PFSK-1 (cell line): ENCODE results near the gene PAQR6.

ENCODE experiments used
- FOXP2 ChIP-seq: optimal IDR thresholded peaks from 2 replicates; pipeline ENCODE3; 2011; ENCODE audit warnings: borderline replicate concordance, control low read depth, inconsistent platforms; ENCODE audit not compliant: insufficient read depth; ENCODE audit errors: extremely low read length, extremely low read depth
- POLR2AphosphoS5 ChIP-seq: IDR thresholded peaks from 2 replicates; pipeline ENCODE4 v1.6.1; 2012; ENCODE audit warnings: low read depth, mild to moderate bottlenecking, control low read depth, low read length, moderate library complexity
- SIN3A ChIP-seq: IDR thresholded peaks from 2 replicates; pipeline ENCODE4 v1.6.1; 2012; ENCODE audit warnings: mild to moderate bottlenecking, low read length, moderate library complexity, borderline replicate concordance; ENCODE audit not compliant: insufficient read depth
- TAF1 ChIP-seq: IDR thresholded peaks from 2 replicates; pipeline ENCODE4 v1.6.1; 2012; ENCODE audit warnings: low read length, control low read depth, borderline replicate concordance; ENCODE audit not compliant: insufficient read depth
- TF ChIP-seq, protein P1 (sequence below), 2 experiments: IDR thresholded peaks; 2 replicates each; pipeline versions ENCODE4 v1.6.1 to v1.8.0; 2011 to 2012; ENCODE audit warnings: low read depth in 2 of 2, low read length in 2 of 2, control low read depth in 1 of 2, inconsistent platforms in 1 of 2, mild to moderate bottlenecking in 1 of 2, moderate library complexity in 1 of 2; ENCODE audit not compliant: insufficient read depth in 1 of 2

The PAQR6 gene

DNA sequence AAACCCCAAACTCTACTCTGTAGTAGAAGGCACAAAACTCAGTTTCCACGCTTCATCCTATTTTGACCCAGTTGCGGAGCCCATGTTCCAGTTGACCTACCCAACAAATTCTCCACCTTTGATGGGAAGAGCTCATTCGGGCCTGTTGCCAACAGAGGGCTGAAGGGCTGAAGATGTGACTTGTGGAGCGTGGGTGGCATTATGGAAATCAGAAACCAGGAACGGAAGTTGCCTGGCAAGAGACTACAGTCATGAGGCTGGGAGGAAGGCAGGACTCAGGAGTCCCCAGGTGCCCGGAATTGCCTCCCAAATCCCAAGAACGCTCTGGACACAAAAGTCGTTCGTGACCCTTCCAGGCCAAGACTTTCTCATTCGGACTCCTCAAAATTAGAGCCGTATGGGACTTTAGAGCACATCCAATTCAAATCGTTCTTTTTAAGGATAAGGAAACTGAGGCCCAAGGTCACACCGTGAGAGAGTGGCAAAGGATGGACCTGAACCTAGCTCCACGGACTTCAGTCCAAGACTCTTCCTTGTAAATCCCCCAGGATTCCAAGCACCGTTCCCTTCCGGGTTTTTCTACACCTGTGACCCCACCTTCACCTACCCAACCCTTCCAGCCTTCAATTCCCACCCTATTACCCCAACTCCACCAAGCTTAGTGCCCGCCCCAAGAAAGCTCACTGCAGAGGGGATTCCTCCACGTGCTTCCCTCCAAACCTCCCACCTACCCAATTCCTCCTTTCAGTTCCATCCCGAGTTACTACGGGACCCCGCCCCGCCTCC, 34.0 kb upstream of the PAQR6 start:
- 0 out of 2 replicates have a peak, but pooled peaks have one; percentile 18 for TF ChIP-seq SIN3A
- no peak for TF ChIP-seq POLR2AphosphoS5
- TF ChIP-seq FOXP2 = no peak
- peak; percentile 46; the same call in 1 of the 2 replicates for TF ChIP-seq TAF1
- TF ChIP-seq, protein P1, sequence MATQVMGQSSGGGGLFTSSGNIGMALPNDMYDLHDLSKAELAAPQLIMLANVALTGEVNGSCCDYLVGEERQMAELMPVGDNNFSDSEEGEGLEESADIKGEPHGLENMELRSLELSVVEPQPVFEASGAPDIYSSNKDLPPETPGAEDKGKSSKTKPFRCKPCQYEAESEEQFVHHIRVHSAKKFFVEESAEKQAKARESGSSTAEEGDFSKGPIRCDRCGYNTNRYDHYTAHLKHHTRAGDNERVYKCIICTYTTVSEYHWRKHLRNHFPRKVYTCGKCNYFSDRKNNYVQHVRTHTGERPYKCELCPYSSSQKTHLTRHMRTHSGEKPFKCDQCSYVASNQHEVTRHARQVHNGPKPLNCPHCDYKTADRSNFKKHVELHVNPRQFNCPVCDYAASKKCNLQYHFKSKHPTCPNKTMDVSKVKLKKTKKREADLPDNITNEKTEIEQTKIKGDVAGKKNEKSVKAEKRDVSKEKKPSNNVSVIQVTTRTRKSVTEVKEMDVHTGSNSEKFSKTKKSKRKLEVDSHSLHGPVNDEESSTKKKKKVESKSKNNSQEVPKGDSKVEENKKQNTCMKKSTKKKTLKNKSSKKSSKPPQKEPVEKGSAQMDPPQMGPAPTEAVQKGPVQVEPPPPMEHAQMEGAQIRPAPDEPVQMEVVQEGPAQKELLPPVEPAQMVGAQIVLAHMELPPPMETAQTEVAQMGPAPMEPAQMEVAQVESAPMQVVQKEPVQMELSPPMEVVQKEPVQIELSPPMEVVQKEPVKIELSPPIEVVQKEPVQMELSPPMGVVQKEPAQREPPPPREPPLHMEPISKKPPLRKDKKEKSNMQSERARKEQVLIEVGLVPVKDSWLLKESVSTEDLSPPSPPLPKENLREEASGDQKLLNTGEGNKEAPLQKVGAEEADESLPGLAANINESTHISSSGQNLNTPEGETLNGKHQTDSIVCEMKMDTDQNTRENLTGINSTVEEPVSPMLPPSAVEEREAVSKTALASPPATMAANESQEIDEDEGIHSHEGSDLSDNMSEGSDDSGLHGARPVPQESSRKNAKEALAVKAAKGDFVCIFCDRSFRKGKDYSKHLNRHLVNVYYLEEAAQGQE (IDR thresholded peaks at IDR 0.05; ENCODE audit: insufficient read depth in 1 of 2, low read depth in 2 of 2, low read length in 2 of 2) = no peak

DNA sequence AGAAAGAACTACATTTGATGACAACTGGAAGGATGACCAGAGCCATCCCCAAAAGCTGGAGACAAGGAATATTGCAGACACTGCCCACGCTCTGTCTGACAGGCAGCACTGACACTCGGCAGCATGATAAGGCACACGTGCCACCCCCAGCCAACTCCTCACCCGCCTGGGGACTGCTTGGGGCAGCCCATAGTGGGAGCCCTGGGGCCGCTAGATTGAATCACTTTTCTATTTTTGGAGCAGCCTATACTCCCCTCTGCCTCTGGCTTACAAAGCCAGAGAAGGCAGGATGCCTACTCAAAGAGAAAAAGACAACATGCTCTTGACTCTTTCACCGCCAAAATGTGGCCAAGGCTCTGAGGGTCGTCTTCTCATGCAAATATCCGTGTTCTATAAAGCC, 33.4 kb upstream of the PAQR6 start:
- TF ChIP-seq, protein P1 (IDR thresholded peaks at IDR 0.05; ENCODE audit: insufficient read depth in 1 of 2, low read depth in 2 of 2, low read length in 2 of 2) = no peak
- TF ChIP-seq TAF1 (0 out of 2 replicates have a peak, but pooled peaks have one; percentile 0), FOXP2 (no peak), POLR2AphosphoS5 (no peak), SIN3A (peak; percentile 75; the same call in 1 of the 2 replicates)

DNA sequence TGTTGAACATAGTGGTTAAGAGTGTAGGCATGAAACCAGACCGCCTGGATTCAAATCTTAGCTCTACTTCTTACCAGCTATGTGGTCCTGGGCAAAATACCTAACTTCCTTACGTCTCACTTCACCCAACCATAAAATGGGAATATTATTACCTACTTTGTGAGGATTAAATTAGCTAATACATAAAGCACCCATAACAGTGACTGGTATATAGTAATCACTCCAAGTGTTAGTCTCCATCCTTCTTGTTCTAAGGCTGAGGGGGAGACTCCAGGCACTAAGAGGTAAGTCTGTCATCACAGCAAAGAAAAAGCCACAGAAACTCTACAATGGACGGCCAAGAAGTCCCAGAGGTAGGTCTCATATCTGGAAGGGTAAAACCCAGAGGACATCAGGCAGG, 32.0 kb upstream of the PAQR6 start:
- no peak for TF ChIP-seq SIN3A
- TF ChIP-seq POLR2AphosphoS5 = no peak
- TF ChIP-seq FOXP2 = no peak
- TF ChIP-seq, protein P1 (IDR thresholded peaks at IDR 0.05; ENCODE audit: insufficient read depth in 1 of 2, low read depth in 2 of 2, low read length in 2 of 2) = no peak

DNA sequence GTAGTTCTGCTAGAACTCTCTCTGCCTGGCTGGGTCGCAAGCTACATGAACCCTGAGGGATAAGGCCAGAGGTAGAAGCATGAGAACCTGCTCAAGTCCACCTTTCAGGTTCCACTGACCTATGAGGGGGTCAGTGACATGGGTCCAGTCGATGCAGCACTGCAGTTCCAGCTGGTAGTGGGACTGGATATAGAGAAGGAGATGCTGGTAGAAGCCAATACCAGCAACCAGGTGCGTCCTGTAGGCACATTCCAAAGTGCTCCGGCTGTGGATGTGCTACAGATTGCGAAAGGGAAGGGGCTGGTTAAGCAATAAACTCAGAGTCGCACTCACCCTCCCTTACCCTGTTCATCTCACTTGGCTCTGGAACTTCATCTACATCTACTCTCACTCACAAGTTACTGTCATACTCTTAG, 29.1 kb upstream of the PAQR6 start:
- TF ChIP-seq TAF1 = no peak
- TF ChIP-seq, protein P1 (IDR thresholded peaks at IDR 0.05; ENCODE audit: insufficient read depth in 1 of 2, low read depth in 2 of 2, low read length in 2 of 2) = no peak
- no peak for TF ChIP-seq SIN3A
- TF ChIP-seq FOXP2 = no peak
- no peak for TF ChIP-seq POLR2AphosphoS5

DNA sequence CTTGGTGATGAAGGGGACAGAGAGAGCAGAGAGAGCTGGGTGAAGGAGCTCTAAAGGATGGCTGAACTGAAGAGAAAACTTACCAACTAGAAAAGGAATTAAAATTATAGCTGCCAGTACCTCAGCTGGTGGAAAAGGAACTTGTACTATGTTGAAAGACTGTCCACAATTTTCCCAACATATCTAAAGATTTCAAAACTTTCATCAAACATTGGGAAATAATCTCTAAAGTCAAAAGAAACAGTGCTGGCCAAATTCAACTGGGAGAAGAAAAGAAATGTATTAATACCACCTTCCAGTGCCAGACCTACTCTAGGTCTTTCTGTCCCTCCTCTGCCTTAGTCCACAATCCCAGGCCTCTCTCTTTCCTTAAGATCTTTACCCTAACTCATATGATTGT, 28.7 kb upstream of the PAQR6 start:
- TF ChIP-seq FOXP2 = no peak
- TF ChIP-seq, protein P1 (IDR thresholded peaks at IDR 0.05; ENCODE audit: insufficient read depth in 1 of 2, low read depth in 2 of 2, low read length in 2 of 2) = no peak
- TF ChIP-seq TAF1 = no peak
- no peak for TF ChIP-seq POLR2AphosphoS5
- TF ChIP-seq SIN3A = no peak
